Measurements from ENCODE around the gene FMO2.

- TF ChIP-seq, protein P1, sequence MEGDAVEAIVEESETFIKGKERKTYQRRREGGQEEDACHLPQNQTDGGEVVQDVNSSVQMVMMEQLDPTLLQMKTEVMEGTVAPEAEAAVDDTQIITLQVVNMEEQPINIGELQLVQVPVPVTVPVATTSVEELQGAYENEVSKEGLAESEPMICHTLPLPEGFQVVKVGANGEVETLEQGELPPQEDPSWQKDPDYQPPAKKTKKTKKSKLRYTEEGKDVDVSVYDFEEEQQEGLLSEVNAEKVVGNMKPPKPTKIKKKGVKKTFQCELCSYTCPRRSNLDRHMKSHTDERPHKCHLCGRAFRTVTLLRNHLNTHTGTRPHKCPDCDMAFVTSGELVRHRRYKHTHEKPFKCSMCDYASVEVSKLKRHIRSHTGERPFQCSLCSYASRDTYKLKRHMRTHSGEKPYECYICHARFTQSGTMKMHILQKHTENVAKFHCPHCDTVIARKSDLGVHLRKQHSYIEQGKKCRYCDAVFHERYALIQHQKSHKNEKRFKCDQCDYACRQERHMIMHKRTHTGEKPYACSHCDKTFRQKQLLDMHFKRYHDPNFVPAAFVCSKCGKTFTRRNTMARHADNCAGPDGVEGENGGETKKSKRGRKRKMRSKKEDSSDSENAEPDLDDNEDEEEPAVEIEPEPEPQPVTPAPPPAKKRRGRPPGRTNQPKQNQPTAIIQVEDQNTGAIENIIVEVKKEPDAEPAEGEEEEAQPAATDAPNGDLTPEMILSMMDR (IDR thresholded peaks at IDR 0.05) = peak; percentile 22 to 85 (median 68)
- no peak for TF ChIP-seq POLR2A (IDR thresholded peaks at IDR 0.05)
Observed at GRCh38 chr1:171245458-171246064, 60.5 kb downstream of the FMO2 start.
